Measurements from ENCODE around the gene PHACTR3.

DNA sequence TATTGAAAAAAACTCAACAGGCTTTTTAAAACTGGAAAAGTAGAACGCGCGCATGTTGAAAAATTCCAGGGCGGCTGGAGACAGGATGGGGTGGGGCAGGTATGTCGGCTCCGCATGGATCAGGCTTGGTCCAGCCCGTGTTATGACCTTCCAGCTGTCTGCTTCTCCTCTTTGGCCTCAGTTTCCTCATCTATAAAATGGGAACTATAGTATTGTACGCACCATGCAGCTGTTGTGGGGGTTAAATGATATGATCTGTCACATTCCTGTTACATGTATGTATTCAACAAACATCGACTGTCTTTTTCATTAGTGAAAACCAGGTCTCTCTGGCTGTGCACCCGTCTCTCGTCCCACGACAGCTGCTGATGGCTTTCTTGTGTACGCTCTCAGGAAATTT lies 18.8 kb downstream of the PHACTR3 start:
- TF ChIP-seq EZH2 (IDR thresholded peaks at IDR 0.05; ENCODE audit: borderline replicate concordance, low read length) (no peak), CTCF (IDR thresholded peaks at IDR 0.05; ENCODE audit: low read length) (no peak)

Measured in OCI-LY1 (cell line).